ENCODE results near the gene HDGFL2. TPM values are rescaled to one million over a fixed set of nuclear protein-coding genes. Genes with fewer than 3 reads are reported as not detected.
"Not testable (repeated sequence)": the region's sequence is repeated elsewhere in the genome, so short reads cannot be mapped to it uniquely, and the experiment has no call there.

HDGFL2 gene
- polyA plus RNA-seq, 4 donors = 61.5 to 96.9 (median 89.2) TPM

DNA sequence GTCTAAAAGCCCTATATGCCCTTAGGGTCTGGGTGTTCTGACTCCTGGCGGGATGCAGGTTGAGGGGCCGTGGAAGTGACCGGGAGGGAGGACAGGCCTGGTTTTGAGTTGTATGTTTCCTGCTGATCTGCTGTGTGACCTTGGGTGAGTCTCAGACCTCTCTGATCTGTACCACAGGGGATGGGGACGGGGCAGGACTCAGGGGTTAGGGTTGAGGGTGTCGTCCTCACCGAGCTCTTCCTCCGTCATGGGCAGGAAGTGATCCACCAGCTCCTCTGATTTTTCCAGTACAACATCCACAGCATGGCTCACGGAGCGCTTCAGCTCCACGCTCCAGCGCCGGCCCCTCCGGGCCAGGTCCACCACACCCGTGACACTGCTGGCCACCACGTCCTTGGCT is 56.7 kb downstream of the HDGFL2 start:
- DNase-seq (ENCODE audit: low read depth in 4 of 4, low spot score in 2 of 4) = no peak

- no peak for DNase-seq (ENCODE audit: low read depth in 4 of 4, low spot score in 2 of 4)
Observed at GRCh38 chr19:4529924-4530522, 57.9 kb downstream of the HDGFL2 start.

DNA sequence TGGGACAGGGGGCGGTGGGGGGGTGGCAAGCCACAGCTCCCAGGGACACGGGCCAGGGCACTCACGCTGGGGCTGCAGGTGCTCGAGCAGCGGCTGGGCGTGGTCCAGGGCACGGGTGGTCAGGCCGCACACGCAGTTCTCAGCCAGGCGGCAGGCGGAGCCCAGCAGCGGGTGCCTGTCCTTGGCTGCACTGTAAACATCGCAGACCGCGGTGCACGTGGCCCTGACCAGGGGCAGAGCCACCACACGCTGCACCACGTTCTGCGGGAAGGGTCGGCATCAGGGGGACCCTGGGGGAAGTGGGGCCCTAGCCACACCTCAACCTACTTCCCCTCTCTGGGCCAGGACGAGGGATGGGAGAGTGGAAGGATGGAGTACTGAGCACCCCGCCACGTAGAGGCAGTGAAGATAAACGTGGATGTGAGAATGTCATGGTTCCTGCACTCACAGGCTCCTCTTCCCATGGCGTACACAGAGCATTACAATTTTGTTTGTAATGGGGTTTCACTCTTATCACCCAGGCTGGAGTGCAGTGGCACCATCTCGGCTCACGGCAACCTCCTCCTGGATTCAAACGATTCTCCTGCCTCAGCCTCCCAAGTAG is 59.6 kb downstream of the HDGFL2 start:
- DNase-seq (ENCODE audit: low read depth in 4 of 4, low spot score in 2 of 4) = no peak

DNA sequence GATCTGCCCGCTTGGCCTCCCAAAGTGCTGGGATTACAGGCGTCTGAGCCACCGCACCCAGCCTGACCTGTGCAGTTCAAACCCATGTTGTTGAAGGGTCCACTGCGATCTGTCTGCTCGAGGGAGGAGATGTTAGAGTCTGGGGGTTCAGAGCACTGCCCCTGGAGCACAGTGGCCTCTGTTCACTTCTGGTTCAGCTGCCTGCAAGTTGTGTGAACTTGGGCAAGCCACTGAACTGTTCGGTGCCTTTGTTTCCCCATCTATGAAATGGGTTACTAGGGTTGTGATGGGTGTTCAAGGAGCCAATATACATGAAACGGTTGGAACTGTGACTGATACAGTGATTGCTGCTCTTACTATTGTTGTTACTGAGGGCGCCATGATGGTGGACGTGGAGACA is 61.2 kb downstream of the HDGFL2 start:
- DNase-seq (ENCODE audit: low read depth in 4 of 4, low spot score in 2 of 4) = no peak

DNA sequence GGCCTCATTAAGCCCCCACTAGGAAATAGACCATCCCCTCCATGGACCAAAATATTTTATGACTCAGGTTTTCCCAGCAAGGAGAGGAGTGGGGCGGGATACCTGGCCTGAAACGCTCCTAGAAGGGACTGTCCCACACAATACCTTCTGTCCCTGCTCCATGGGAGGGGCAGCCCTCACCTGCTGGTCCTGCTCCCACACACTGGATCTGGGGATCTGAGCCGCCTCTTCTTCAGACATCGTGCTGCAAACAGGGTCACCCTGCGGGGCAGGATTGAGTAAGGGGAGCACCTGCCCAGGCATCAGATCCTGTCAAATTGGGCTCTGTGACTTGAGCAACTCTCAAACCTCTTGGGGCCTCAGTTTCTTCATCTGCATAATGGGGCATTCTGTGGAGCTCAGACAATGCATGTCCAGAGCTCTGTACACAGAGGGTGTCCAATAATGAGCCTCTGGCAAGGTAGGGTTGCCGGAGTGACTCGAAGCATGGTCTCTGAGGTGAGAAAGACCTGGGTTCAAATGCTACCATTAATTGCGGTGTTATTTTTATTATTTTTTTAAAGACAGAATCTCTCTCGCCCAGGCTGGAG is 61.8 kb downstream of the HDGFL2 start:
- no peak for DNase-seq (ENCODE audit: low read depth in 4 of 4, low spot score in 2 of 4)

DNA sequence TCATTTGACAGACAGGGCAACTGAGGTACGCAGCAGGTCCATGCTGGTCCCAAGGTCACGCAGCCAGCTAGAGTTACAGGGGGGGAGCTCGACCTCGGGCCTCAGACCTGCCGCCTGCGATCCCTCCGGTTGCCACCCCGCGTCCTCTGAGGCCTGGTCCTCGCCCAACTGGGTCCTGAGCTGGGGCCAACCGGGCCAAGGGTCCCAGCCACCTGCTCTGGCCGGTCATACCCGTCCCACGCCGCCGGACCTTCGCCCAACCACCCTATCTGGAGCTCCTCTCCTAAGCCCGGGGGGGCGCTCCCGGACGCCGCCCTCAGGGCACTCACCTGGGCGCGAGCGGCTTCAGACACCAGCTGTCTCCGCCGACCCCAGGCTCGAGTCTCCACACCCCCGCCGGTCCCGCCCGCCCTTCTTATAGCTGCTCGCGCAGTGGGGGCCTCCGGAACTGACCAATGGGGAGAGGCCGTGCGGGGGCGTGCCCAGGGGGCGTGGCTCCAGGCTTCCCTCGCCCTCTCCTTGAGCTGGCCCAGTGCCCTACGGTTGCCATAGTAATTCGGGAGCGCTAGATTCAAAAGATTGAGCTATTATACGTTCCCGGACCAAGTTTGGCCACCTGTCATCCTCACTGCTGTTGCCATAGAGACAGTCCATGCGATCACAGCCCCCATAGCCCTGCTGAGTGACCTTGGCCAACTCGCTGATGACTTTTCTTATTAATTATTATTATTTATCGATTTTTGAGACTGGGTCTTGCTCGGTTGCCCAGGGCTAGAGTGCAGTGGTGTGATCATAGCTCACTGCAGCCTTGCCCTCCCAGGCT is 63.0 kb downstream of the HDGFL2 start, which contains the start of gene PLIN5:
Gene PLIN5 (minus strand): TSS at position 389 of the 823 bp plus-strand sequence. CDS start 1,150 bp downstream, outside the sequence.
- peak; percentile 17 to 68 (median 59) for DNase-seq (ENCODE audit: low read depth in 4 of 4, low spot score in 2 of 4)

- no peak for DNase-seq (ENCODE audit: low read depth in 4 of 4, low spot score in 2 of 4)
Observed at GRCh38 chr19:4536798-4537197, 64.7 kb downstream of the HDGFL2 start.

DNA sequence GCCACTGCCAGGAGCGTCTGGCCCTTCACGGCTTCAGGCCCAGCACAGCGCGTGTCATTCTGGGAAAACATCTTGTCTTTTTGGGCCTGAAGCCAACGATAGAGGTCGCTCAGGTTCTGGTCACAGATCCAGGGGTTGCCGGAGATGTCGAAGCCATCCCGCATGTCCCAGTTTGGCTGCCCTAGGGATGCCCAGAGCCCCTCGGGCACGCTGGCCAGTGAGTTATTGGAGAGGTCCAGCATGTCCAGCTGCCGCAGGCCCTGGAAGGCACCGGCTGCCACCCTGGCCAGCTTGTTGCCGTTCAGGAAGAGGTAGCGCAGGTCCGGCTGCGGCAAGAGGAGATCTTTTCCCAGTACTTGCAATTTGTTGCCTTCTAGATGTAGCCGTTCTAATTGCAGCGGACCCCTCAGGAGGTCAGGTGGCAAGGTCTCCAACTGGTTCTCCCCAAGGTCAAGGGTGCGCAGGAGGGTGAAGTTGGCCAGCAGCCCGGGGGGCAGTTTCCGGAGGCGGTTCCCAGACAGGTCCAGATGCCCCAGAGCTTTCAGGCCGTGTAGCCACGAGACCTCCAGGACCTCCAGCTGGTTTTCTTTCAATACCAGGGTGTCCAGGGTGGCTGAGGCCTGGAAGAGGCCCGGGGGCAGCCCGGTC is 66.0 kb downstream of the HDGFL2 start:
- no peak for DNase-seq (ENCODE audit: low read depth in 4 of 4, low spot score in 2 of 4)

DNA sequence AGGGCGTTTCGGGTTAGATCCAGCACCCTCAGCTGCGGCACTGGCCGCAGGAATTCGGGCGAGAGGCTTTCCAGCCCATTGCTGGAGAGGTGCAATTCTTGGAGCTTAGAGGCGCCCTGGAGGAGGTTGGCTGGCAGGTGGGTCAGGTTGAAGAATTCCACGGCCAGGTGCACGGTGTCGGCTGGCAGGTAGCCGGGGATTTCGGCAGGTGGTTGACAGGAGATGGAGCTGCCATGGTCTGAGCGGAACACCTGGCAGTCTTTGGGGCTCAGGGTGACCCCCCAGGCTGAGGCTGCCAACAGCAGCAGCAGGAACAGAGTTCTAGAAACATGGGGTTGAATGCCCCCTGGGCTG is 66.5 kb downstream of the HDGFL2 start:
- no peak for DNase-seq (ENCODE audit: low read depth in 4 of 4, low spot score in 2 of 4)

DNA sequence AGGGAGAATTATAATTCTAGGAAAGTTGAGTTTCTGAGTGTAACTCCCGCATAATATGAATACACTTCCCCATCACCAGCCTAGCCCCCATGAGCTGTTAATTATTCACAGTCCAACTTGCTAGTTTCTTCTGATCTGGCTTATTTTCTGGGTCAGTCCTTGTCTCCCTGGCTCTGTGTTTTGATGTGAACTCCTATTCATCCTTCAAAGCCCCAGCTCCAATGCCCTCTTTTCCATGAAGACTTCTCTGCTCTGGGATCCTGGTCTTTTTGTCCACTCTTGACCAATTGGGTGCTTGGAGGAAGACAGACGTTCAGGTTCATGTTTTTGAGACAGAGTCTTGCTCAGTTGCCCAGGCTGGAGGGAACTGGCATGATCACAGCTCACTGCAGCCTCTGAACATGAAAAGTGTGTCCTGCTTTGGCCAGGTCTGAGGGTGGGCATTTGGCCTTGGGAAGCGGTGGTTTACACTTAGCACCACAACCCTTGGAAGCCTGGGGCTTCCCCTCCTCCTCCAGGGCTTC is 67.1 kb downstream of the HDGFL2 start:
- DNase-seq (ENCODE audit: low read depth in 4 of 4, low spot score in 2 of 4) = no peak

DNA sequence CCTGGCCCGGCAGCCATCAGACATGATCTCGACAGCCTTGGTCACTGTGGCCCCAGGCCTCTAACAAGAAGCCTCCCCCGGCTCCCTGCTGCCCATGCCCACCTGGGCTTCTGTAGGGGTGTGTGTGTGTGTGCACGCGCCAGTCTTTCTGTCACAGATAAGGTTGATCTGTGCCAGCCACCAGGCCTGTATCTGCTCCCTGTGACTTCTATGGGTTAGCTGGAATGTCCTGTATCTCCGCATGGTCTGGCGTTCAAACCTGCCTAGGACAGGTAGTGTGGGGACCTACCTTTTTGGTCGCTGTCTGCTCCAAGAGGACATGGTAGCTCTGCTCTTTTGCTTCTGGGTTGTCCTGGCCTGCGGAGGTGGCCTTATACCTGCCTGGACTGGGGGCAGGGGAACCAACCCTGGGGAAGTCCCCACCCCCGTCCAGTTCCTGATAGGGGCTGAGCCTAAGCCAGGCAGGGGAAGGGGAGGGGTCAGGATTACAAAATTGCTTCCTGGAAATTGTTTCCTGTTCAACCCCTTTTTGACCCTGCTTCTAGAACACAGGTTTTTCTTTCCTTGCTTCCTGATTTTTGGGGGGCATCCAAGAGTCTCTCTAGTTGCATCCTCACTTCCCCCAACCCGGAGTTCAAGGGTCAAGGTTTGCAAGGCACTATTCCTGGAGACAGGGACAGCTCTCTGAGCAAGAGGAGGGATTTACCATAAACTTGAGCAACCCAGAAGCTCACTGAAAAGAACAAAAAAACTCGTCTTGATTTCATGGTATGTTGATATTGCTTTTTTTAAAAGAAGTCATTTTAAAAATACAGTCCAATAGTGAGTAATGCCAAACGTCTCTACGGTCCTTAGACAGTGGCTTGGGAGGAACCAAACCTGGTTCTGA is 67.8 kb downstream of the HDGFL2 start, which contains the start of gene LRG1:
Gene LRG1 (minus strand): TSS at position 344 of the 889 bp plus-strand sequence. CDS start 23 bp downstream, at position 321.
- no peak for DNase-seq (ENCODE audit: low read depth in 4 of 4, low spot score in 2 of 4)

DNA sequence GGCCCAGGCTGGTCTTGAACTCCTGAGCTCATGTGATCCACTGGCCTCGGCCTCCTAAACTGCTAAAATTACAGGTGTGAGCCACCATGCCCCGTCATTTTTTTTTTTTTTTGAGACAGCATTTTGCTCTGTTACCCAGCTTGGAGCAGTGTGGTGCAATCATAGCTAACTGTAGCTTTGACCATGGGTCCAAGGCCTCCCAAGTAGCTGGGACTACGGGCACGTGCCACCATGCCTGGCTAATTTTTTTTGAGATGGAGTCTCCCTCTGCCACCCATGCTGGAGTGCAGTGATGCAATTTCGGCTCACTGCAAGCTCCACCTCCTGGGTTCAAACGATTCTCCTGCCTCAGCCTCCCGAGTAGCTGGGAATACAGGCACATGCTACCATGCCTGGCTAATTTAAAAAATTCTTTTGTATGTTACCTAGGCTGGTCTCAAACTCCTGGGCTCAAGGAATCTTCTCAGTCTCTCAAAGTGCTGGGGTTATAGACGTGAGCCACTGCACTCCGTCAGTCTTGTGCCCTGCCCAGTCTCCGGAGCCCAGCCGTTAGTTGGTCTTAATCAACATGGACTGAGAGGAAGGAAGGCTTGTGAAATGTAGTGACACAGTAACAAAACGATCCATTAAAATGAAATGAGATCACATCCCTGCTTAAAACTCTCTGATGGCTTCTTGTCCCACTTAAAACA is 69.2 kb downstream of the HDGFL2 start:
- DNase-seq (ENCODE audit: low read depth in 4 of 4, low spot score in 2 of 4) = no peak

DNA sequence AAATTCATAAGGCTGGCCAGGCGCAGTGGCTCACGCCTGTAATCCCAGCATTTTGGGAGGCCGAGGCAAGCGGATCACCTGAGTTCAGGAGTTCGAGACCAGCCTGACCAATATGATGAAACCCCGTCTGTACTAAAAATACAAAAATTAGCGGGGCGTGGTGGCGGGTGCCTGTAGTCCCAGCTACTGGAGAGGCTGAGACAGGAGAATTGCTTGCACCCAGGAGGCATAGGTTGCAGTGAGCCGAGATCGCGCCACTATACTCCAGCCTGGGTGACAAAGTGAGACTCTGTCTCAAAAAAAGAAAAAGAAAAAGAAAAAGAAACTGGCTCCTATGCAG is 69.7 kb downstream of the HDGFL2 start:
- not testable (repeated sequence) for DNase-seq (ENCODE audit: low read depth in 4 of 4, low spot score in 2 of 4)

DNA sequence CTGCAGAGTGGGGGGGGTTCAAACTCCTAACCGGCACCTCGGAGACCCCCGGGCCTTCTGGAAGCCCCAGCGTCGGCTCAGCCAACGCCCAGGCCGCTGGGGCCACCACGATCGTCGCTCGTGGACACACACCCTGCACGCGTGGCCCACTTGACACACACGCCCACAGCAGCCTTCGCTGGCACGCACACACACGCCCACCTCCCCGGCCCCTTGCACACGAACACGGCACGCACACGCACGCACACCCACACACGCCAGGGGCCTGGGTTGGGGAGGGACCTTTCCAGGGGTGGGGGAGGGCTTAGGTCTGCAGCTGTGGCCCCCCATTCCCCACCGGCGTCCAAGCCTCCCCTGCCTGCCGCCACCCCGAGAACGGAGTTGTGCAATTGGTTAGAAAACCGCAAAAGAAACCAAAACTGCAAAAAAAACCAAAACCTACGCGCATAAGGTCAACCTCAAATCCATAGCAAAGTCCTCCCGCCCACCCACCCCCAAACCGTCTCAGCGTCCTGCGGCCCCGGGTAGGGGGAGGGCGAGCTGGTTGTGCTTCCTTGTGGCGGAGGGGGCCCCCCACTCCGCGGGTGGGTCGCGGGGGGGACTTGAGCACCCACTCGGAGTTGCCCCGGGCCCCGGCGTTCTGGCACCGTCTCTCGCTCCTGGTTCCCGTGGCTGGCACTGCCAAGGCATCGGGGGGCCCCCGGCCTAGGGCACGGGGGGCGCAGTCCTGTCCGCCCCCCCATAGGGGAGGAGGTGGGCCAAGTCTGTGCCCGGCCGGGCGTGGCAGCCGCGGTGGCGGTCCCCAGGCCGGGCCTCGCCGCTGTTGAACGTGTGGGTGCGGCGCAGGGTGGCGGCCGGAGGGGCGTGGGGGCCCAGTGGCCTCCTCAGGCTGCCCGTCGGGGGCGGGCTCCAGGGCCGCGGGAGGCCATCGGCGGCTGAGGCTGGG is 71.1 kb downstream of the HDGFL2 start:
- DNase-seq (ENCODE audit: low read depth in 4 of 4, low spot score in 2 of 4) = no peak

- DNase-seq (ENCODE audit: low read depth in 4 of 4, low spot score in 2 of 4) = no peak
Observed at GRCh38 chr19:4543842-4544647, 71.9 kb downstream of the HDGFL2 start.

DNA sequence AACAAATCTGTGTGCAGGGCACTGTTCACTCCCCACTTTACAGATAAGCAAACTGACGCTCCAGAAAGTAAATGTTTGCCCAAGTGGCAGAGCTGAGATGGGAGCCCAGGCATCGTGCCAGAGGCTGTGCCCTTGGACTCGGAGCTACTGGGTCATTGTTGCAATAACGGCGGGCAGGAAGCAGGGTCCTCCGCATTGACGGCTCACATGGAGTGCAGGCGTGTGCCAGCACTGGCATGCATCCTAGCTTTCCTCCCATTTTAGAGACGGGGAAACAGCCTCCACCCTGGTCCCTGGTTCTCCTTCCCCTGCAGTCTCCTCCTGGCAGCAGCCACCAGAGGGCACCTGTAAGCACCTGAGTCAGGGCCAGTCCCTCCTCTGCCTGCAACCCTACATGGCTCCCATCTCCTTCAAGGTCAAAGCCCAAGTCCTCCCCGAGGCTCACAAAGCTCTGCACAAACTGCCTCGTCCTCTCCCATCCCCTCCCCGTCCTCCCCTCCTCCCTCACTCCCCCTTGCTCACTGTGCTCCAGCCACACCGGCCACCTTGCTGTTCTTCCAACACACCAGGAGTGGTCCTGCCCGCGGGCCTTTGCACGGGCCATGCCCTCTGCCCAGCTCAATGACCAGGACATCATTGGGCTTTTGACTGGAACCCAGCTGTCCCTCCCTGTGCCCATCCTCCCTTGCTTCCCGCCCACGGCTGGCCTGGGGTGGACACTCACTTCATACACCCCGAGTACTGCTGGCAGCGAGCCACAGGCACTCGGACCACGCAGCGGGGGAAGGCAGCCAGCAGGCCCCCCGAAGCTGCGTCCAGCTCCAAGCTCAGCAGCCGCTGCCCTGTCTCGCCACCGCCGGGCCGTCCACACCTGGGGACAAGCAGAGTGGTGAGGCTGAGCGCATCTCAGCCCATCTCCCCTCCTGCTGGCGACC is 75.5 kb downstream of the HDGFL2 start:
- DNase-seq (ENCODE audit: low read depth in 4 of 4, low spot score in 2 of 4) = no peak

All from left renal cortex interstitium (tissue), 4 donors.